ENCODE measurements around the gene EIF2S3.
"Not testable (repeated sequence)": the region's sequence is repeated elsewhere in the genome, so short reads cannot be mapped to it uniquely, and the experiment has no call there.

EIF2S3 gene

GRCh38 chrX:24023972-24024669 is 30.6 kb upstream of the EIF2S3 start:
- H3K36me3 ChIP-seq (ENCODE audit: control insufficient read depth, insufficient read depth, low read length) = no peaks in the 10 kb centered on the region
- no peak for DNase-seq (ENCODE audit: low read depth, low spot score)
- no peaks in the 10 kb centered on the region for H3K9me3 ChIP-seq (ENCODE audit: control insufficient read depth, insufficient read depth, low read length)
- H3K27ac ChIP-seq (ENCODE audit: low read length) = no peak overlapping the region
- H3K27me3 ChIP-seq (ENCODE audit: control insufficient read depth, insufficient read depth, low read length) = no peaks in the 10 kb centered on the region; the same call in 1 of the 2 replicates
- H3K4me3 ChIP-seq (ENCODE audit: low read length) = peak overlapping the region; percentile 58; the same call in 1 of the 2 replicates
- no peaks in the 10 kb centered on the region for H3K4me1 ChIP-seq (ENCODE audit: control insufficient read depth, insufficient read depth, low read length)
- WGBS (ENCODE audit: insufficient coverage, insufficient read length) = no CpG with 5 or more reads among the region's 19 CpGs

GRCh38 chrX:24024819-24025740 is 29.7 kb upstream of the EIF2S3 start:
- DNase-seq (ENCODE audit: low read depth, low spot score) = no peak
- Histone ChIP-seq H3K27ac (ENCODE audit: low read length) (no peak overlapping the region), H3K27me3 (ENCODE audit: control insufficient read depth, insufficient read depth, low read length) (peaks cover 2% of the 10 kb centered on the region; the same call in 1 of the 2 replicates), H3K9me3 (ENCODE audit: control insufficient read depth, insufficient read depth, low read length) (no peaks in the 10 kb centered on the region), H3K36me3 (ENCODE audit: control insufficient read depth, insufficient read depth, low read length) (no peaks in the 10 kb centered on the region), H3K4me3 (ENCODE audit: low read length) (peak overlapping the region; percentile 58), H3K4me1 (ENCODE audit: control insufficient read depth, insufficient read depth, low read length) (no peaks in the 10 kb centered on the region)
- WGBS (ENCODE audit: insufficient coverage, insufficient read length) = no CpG with 5 or more reads among the region's 111 CpGs

GRCh38 chrX:24025741-24026403 is 28.9 kb upstream of the EIF2S3 start:
- H3K9me3 ChIP-seq (ENCODE audit: control insufficient read depth, insufficient read depth, low read length) = no peaks in the 10 kb centered on the region
- no peak for DNase-seq (ENCODE audit: low read depth, low spot score)
- WGBS (ENCODE audit: insufficient coverage, insufficient read length) = no CpG with 5 or more reads among the region's 46 CpGs
- H3K27ac ChIP-seq (ENCODE audit: low read length) = no peak overlapping the region
- no peaks in the 10 kb centered on the region for H3K36me3 ChIP-seq (ENCODE audit: control insufficient read depth, insufficient read depth, low read length)
- peaks cover 4% of the 10 kb centered on the region; the same call in 1 of the 2 replicates for H3K27me3 ChIP-seq (ENCODE audit: control insufficient read depth, insufficient read depth, low read length)
- peak overlapping the region; percentile 58; the same call in 1 of the 2 replicates for H3K4me3 ChIP-seq (ENCODE audit: low read length)
- H3K4me1 ChIP-seq (ENCODE audit: control insufficient read depth, insufficient read depth, low read length) = no peaks in the 10 kb centered on the region

- DNase-seq (ENCODE audit: low read depth, low spot score) = no peak
- Histone ChIP-seq H3K36me3 (ENCODE audit: control insufficient read depth, insufficient read depth, low read length) (no peaks in the 10 kb centered on the region), H3K27me3 (ENCODE audit: control insufficient read depth, insufficient read depth, low read length) (peaks cover 4% of the 10 kb centered on the region; the same call in 1 of the 2 replicates), H3K27ac (ENCODE audit: low read length) (no peak overlapping the region), H3K4me1 (ENCODE audit: control insufficient read depth, insufficient read depth, low read length) (no peaks in the 10 kb centered on the region), H3K9me3 (ENCODE audit: control insufficient read depth, insufficient read depth, low read length) (no peaks in the 10 kb centered on the region), H3K4me3 (ENCODE audit: low read length) (no peak overlapping the region; the same call in 1 of the 2 replicates)
- WGBS (ENCODE audit: insufficient coverage, insufficient read length) = no CpG with 5 or more reads among the region's 13 CpGs
These were observed 28.3 kb upstream of the EIF2S3 start for GRCh38 chrX:24026432-24026831.

GRCh38 chrX:24027086-24027485 is 27.7 kb upstream of the EIF2S3 start, which contains the start of gene KLHL15:
Gene KLHL15, minus strand, starts transcription at chrX:24027186. Its CDS starts 20,493 bp downstream, at chrX:24006693.
- Histone ChIP-seq H3K4me3 (ENCODE audit: low read length) (peak within 1 kb of the TSS; percentile 58; the same call in 1 of the 2 replicates), H3K9me3 (ENCODE audit: control insufficient read depth, insufficient read depth, low read length) (no peaks in the 10 kb centered on the region), H3K4me1 (ENCODE audit: control insufficient read depth, insufficient read depth, low read length) (no peaks in the 10 kb centered on the region), H3K27ac (ENCODE audit: low read length) (no peak within 1 kb of the TSS), H3K27me3 (ENCODE audit: control insufficient read depth, insufficient read depth, low read length) (peaks cover 4% of the 10 kb centered on the region; the same call in 1 of the 2 replicates), H3K36me3 (ENCODE audit: control insufficient read depth, insufficient read depth, low read length) (no peaks in the 10 kb centered on the region)
- no peak for DNase-seq (ENCODE audit: low read depth, low spot score)
- WGBS (ENCODE audit: insufficient coverage, insufficient read length) = no CpG with 5 or more reads among the region's 7 CpGs

GRCh38 chrX:24027985-24028384 is 26.8 kb upstream of the EIF2S3 start:
- H3K27me3 ChIP-seq (ENCODE audit: control insufficient read depth, insufficient read depth, low read length) = peaks cover 4% of the 10 kb centered on the region; the same call in 1 of the 2 replicates
- H3K4me1 ChIP-seq (ENCODE audit: control insufficient read depth, insufficient read depth, low read length) = no peaks in the 10 kb centered on the region
- WGBS (ENCODE audit: insufficient coverage, insufficient read length) = no CpG with 5 or more reads among the region's 6 CpGs
- DNase-seq (ENCODE audit: low read depth, low spot score) = no peak
- H3K9me3 ChIP-seq (ENCODE audit: control insufficient read depth, insufficient read depth, low read length) = no peaks in the 10 kb centered on the region
- no peak overlapping the region for H3K4me3 ChIP-seq (ENCODE audit: low read length)
- no peak overlapping the region for H3K27ac ChIP-seq (ENCODE audit: low read length)
- no peaks in the 10 kb centered on the region for H3K36me3 ChIP-seq (ENCODE audit: control insufficient read depth, insufficient read depth, low read length)

- Histone ChIP-seq H3K27ac (ENCODE audit: low read length) (no peak overlapping the region), H3K27me3 (ENCODE audit: control insufficient read depth, insufficient read depth, low read length) (peaks cover 4% of the 10 kb centered on the region; the same call in 1 of the 2 replicates), H3K36me3 (ENCODE audit: control insufficient read depth, insufficient read depth, low read length) (no peaks in the 10 kb centered on the region), H3K4me1 (ENCODE audit: control insufficient read depth, insufficient read depth, low read length) (no peaks in the 10 kb centered on the region), H3K9me3 (ENCODE audit: control insufficient read depth, insufficient read depth, low read length) (no peaks in the 10 kb centered on the region), H3K4me3 (ENCODE audit: low read length) (no peak overlapping the region)
- no CpG with 5 or more reads among the region's 5 CpGs for WGBS (ENCODE audit: insufficient coverage, insufficient read length)
- DNase-seq (ENCODE audit: low read depth, low spot score) = no peak
These were observed 24.2 kb upstream of the EIF2S3 start for GRCh38 chrX:24030597-24030996.

GRCh38 chrX:24034485-24034884 is 20.3 kb upstream of the EIF2S3 start:
- H3K4me3 ChIP-seq (ENCODE audit: low read length) = no peak overlapping the region
- no CpG with 5 or more reads among the region's 5 CpGs for WGBS (ENCODE audit: insufficient coverage, insufficient read length)
- no peaks in the 10 kb centered on the region for H3K36me3 ChIP-seq (ENCODE audit: control insufficient read depth, insufficient read depth, low read length)
- H3K9me3 ChIP-seq (ENCODE audit: control insufficient read depth, insufficient read depth, low read length) = no peaks in the 10 kb centered on the region
- DNase-seq (ENCODE audit: low read depth, low spot score) = no peak
- H3K27ac ChIP-seq (ENCODE audit: low read length) = no peak overlapping the region
- H3K27me3 ChIP-seq (ENCODE audit: control insufficient read depth, insufficient read depth, low read length) = peaks cover 4% of the 10 kb centered on the region; the same call in 1 of the 2 replicates
- no peaks in the 10 kb centered on the region for H3K4me1 ChIP-seq (ENCODE audit: control insufficient read depth, insufficient read depth, low read length)

- H3K4me3 ChIP-seq (ENCODE audit: low read length) = no peak overlapping the region
- DNase-seq (ENCODE audit: low read depth, low spot score) = no peak
- WGBS (ENCODE audit: insufficient coverage, insufficient read length) = no CpG with 5 or more reads among the region's 4 CpGs
- H3K27ac ChIP-seq (ENCODE audit: low read length) = no peak overlapping the region
- H3K9me3 ChIP-seq (ENCODE audit: control insufficient read depth, insufficient read depth, low read length) = no peaks in the 10 kb centered on the region
- no peaks in the 10 kb centered on the region for H3K4me1 ChIP-seq (ENCODE audit: control insufficient read depth, insufficient read depth, low read length)
- no peaks in the 10 kb centered on the region for H3K36me3 ChIP-seq (ENCODE audit: control insufficient read depth, insufficient read depth, low read length)
- H3K27me3 ChIP-seq (ENCODE audit: control insufficient read depth, insufficient read depth, low read length) = no peaks in the 10 kb centered on the region
These were observed 17.0 kb upstream of the EIF2S3 start for GRCh38 chrX:24037729-24038128.

GRCh38 chrX:24046060-24046459 is 8.7 kb upstream of the EIF2S3 start:
- DNase-seq (ENCODE audit: low read depth, low spot score); H3K27ac ChIP-seq (ENCODE audit: low read length); H3K27me3 ChIP-seq (ENCODE audit: control insufficient read depth, insufficient read depth, low read length); H3K9me3 ChIP-seq (ENCODE audit: control insufficient read depth, insufficient read depth, low read length); H3K4me1 ChIP-seq (ENCODE audit: control insufficient read depth, insufficient read depth, low read length); H3K4me3 ChIP-seq (ENCODE audit: low read length); H3K36me3 ChIP-seq (ENCODE audit: control insufficient read depth, insufficient read depth, low read length): not testable (repeated sequence)

Data from iPS DF 6.9 (cell line).